Erythroblast (primary cell): Measurements from ENCODE around the gene RIN2.

ENCODE experiments used
- GATA1 ChIP-seq: IDR thresholded peaks from 2 replicates; pipeline ENCODE4 v1.6.1; 2011; ENCODE audit warnings: low read depth, mild to moderate bottlenecking, control low read depth, low read length, moderate library complexity
- POLR2A ChIP-seq: IDR thresholded peaks from 2 replicates; pipeline ENCODE4 v1.6.1; 2011; ENCODE audit warnings: mild to moderate bottlenecking, low read length

- TF ChIP-seq POLR2A (no peak), GATA1 (no peak)
Measured at GRCh38 chr20:19723051-19723450, 35.0 kb upstream of the RIN2 start.
